PC-3 (cell line): ENCODE data around the gene ODAD2.

Experiments
- CTCF ChIP-seq: fragments of 300-600 bp; sonication (generic); conservative IDR thresholded peaks from 2 replicates; pipeline ENCODE4 v1.5.1; 2017; ENCODE audit warnings: antibody characterized with exemption, low read depth, mild to moderate bottlenecking, low read length
- EZH2 ChIP-seq: fragments of 300-600 bp; sonication (generic); IDR thresholded peaks from one replicate; pipeline ENCODE4 v1.6.1; 2017; ENCODE audit warnings: antibody characterized with exemption, mild to moderate bottlenecking, low read length; ENCODE audit not compliant: unreplicated experiment

GRCh38 chr10:28008054-28008453 lies 9.2 kb upstream of the ODAD2 start:
- no peak for TF ChIP-seq CTCF
- TF ChIP-seq EZH2: no peak
